Mesendoderm (in vitro differentiated cells): ENCODE data around the gene TOP1.

Experiments used
- DNase-seq: peaks from one replicate; pipeline ENCODE4 v3.0.0; 2013
- H2AK5ac ChIP-seq: 2 replicates; pipeline ENCODE4 v1.6.1; 2013; ENCODE audit warnings: low read length, inconsistent platforms
- H2BK120ac ChIP-seq: 2 replicates; pipeline ENCODE4 v1.6.1; 2013; ENCODE audit warnings: low read depth, mild to moderate bottlenecking, low read length, moderate library complexity, mixed read lengths
- H2BK15ac ChIP-seq: replicated peaks from 2 replicates; pipeline ENCODE4 v1.6.1; 2013; ENCODE audit warnings: low read depth, mild to moderate bottlenecking, moderate library complexity
- H2BK5ac ChIP-seq: 2 replicates; pipeline ENCODE4 v1.6.1; 2013; ENCODE audit warnings: low read length, inconsistent platforms
- H3K18ac ChIP-seq: 2 replicates; pipeline ENCODE4 v1.6.1; 2013; ENCODE audit warnings: mild to moderate bottlenecking, low read length, mixed read lengths
- H3K23ac ChIP-seq: one replicate; pipeline ENCODE4 v1.6.1; 2013; ENCODE audit warnings: low read length
- H3K27ac ChIP-seq: 2 replicates; pipeline ENCODE4 v1.5.1; 2013; ENCODE audit warnings: low read depth, mild to moderate bottlenecking, inconsistent platforms, low read length, moderate library complexity
- H3K27me3 ChIP-seq: 2 replicates; pipeline ENCODE4 v1.6.1; 2013; ENCODE audit warnings: low read length, control low read depth, mild to moderate bottlenecking, inconsistent platforms; ENCODE audit not compliant: insufficient read depth, poor library complexity
- H3K36me3 ChIP-seq: 2 replicates; pipeline ENCODE4 v1.6.1; 2013; ENCODE audit warnings: low read length, inconsistent platforms; ENCODE audit not compliant: control insufficient read depth, insufficient read depth
- H3K4ac ChIP-seq: one replicate; pipeline ENCODE4 v1.6.1; 2013; ENCODE audit warnings: low read depth, mild to moderate bottlenecking, low read length, moderate library complexity
- H3K4me1 ChIP-seq: 2 replicates; pipeline ENCODE4 v1.6.1; 2013; ENCODE audit warnings: low read depth, low read length, inconsistent platforms; ENCODE audit not compliant: control insufficient read depth
- H3K4me2 ChIP-seq: 2 replicates; pipeline ENCODE4 v1.6.1; 2013; ENCODE audit warnings: low read length
- H3K4me3 ChIP-seq: 2 replicates; pipeline ENCODE4 v1.5.1; 2013; ENCODE audit warnings: mild to moderate bottlenecking, low read length
- H3K56ac ChIP-seq: one replicate; pipeline ENCODE4 v1.6.1; 2013; ENCODE audit warnings: low read length
- H3K79me1 ChIP-seq: 2 replicates; pipeline ENCODE4 v1.6.1; 2013; ENCODE audit warnings: low read length, inconsistent platforms
- H3K79me2 ChIP-seq: 2 replicates; pipeline ENCODE4 v1.6.1; 2013; ENCODE audit warnings: mild to moderate bottlenecking, low read length; ENCODE audit not compliant: control insufficient read depth, insufficient read depth
- H3K9ac ChIP-seq: 2 replicates; pipeline ENCODE4 v1.6.1; 2013; ENCODE audit warnings: low read length, inconsistent platforms
- H4K5ac ChIP-seq: one replicate; pipeline ENCODE4 v1.6.1; 2013; ENCODE audit warnings: low read length
- H4K8ac ChIP-seq: one replicate; pipeline ENCODE4 v1.6.1; 2013; ENCODE audit warnings: low read depth, mild to moderate bottlenecking, control low read depth, low read length, moderate library complexity
- WGBS: extraction: QIAGEN DNeasy Blood & Tissue Kit; methylation state at CpG from one replicate; pipeline ENCODE4 v1.1.7; 2013; ENCODE audit warnings: low lambda C conversion rate, missing lambda C conversion rate; ENCODE audit not compliant: insufficient coverage; ENCODE audit errors: extremely low coverage; 5-methylcytosine and 5-hydroxymethylcytosine counted together

Gene TOP1

GRCh38 chr20:41078329-41078728, 49.7 kb downstream of the TOP1 start:
- Histone ChIP-seq H3K9ac (no peak overlapping the region), H3K4me1 (no peaks in the 10 kb centered on the region), H2BK15ac (no peak overlapping the region), H3K4me2 (no peak overlapping the region), H3K79me2 (peaks cover 8% of the 10 kb centered on the region), H3K23ac (no peak overlapping the region), H3K18ac (no peak overlapping the region), H2BK120ac (no peak overlapping the region), H3K4me3 (no peak overlapping the region), H3K36me3 (peaks cover 4% of the 10 kb centered on the region), H3K27me3 (no peaks in the 10 kb centered on the region), H3K4ac (no peak overlapping the region), H4K8ac (no peak overlapping the region), H2AK5ac (no peak overlapping the region), H3K56ac (no peak overlapping the region), H3K27ac (no peak overlapping the region), H2BK5ac (no peak overlapping the region), H3K79me1 (peaks cover 6% of the 10 kb centered on the region), H4K5ac (no peak overlapping the region)
- DNase-seq: peak; percentile 81

- Histone ChIP-seq H3K9ac (no peak overlapping the region), H2BK120ac (no peak overlapping the region), H4K8ac (no peak overlapping the region), H3K4ac (no peak overlapping the region), H3K23ac (no peak overlapping the region), H3K27ac (no peak overlapping the region), H3K4me3 (no peak overlapping the region), H2BK5ac (no peak overlapping the region), H3K18ac (no peak overlapping the region), H3K36me3 (peaks cover 4% of the 10 kb centered on the region), H4K5ac (no peak overlapping the region), H2AK5ac (no peak overlapping the region), H3K4me2 (no peak overlapping the region), H3K79me2 (peaks cover 4% of the 10 kb centered on the region), H3K79me1 (peaks cover 6% of the 10 kb centered on the region), H3K4me1 (no peaks in the 10 kb centered on the region), H3K56ac (no peak overlapping the region), H3K27me3 (no peaks in the 10 kb centered on the region), H2BK15ac (no peak overlapping the region)
- no peak for DNase-seq
- no CpG with 5 or more reads among the region's 2 CpGs for WGBS
These were observed 50.4 kb downstream of the TOP1 start for GRCh38 chr20:41079066-41079465.

- DNase-seq: no peak
- WGBS: no CpG with 5 or more reads among the region's 2 CpGs
- H3K79me2 ChIP-seq: no peaks in the 10 kb centered on the region
These were observed 52.2 kb downstream of the TOP1 start for GRCh38 chr20:41080866-41081265.

GRCh38 chr20:41081276-41081814, 52.7 kb downstream of the TOP1 start:
- Histone ChIP-seq H3K9ac (no peak overlapping the region), H4K8ac (no peak overlapping the region), H3K4me2 (no peak overlapping the region), H3K36me3 (peaks cover 4% of the 10 kb centered on the region), H3K4me3 (no peak overlapping the region), H3K79me1 (peaks cover 4% of the 10 kb centered on the region), H3K27me3 (no peaks in the 10 kb centered on the region), H2BK120ac (no peak overlapping the region), H2AK5ac (no peak overlapping the region), H3K27ac (no peak overlapping the region), H3K4ac (no peak overlapping the region), H2BK5ac (no peak overlapping the region), H2BK15ac (no peak overlapping the region), H3K18ac (no peak overlapping the region), H3K23ac (no peak overlapping the region), H3K79me2 (no peaks in the 10 kb centered on the region), H3K4me1 (no peaks in the 10 kb centered on the region), H3K56ac (no peak overlapping the region), H4K5ac (no peak overlapping the region)
- DNase-seq: no peak

More at GRCh38 chr20:41080866-41081265, 52.2 kb downstream of the TOP1 start:
- no peak overlapping the region for H3K56ac ChIP-seq
- H3K4me1 ChIP-seq: no peaks in the 10 kb centered on the region
- no peak overlapping the region for H4K8ac ChIP-seq
- H3K36me3 ChIP-seq: peaks cover 4% of the 10 kb centered on the region
- no peak overlapping the region for H4K5ac ChIP-seq
- H3K9ac ChIP-seq: no peak overlapping the region
- H3K23ac ChIP-seq: no peak overlapping the region
- H3K27me3 ChIP-seq: no peaks in the 10 kb centered on the region
- H2BK5ac ChIP-seq: no peak overlapping the region
- no peak overlapping the region for H3K18ac ChIP-seq
- H2BK15ac ChIP-seq: no peak overlapping the region
- H3K4me3 ChIP-seq: no peak overlapping the region
- H2AK5ac ChIP-seq: no peak overlapping the region
- H2BK120ac ChIP-seq: no peak overlapping the region
- no peak overlapping the region for H3K4me2 ChIP-seq
- no peak overlapping the region for H3K4ac ChIP-seq
- peaks cover 4% of the 10 kb centered on the region for H3K79me1 ChIP-seq
- no peak overlapping the region for H3K27ac ChIP-seq

GRCh38 chr20:41082306-41082705, 53.7 kb downstream of the TOP1 start:
- no peak for DNase-seq
- no peak overlapping the region for H3K23ac ChIP-seq
- H4K5ac ChIP-seq: no peak overlapping the region
- peaks cover 4% of the 10 kb centered on the region for H3K36me3 ChIP-seq
- H3K18ac ChIP-seq: no peak overlapping the region
- no peak overlapping the region for H3K56ac ChIP-seq
- no CpG with 5 or more reads among the region's 2 CpGs for WGBS
- no peak overlapping the region for H2BK15ac ChIP-seq
- H3K27me3 ChIP-seq: no peaks in the 10 kb centered on the region
- no peak overlapping the region for H3K4ac ChIP-seq
- H3K27ac ChIP-seq: no peak overlapping the region
- no peaks in the 10 kb centered on the region for H3K79me2 ChIP-seq
- H3K4me2 ChIP-seq: no peak overlapping the region
- H3K79me1 ChIP-seq: peaks cover 4% of the 10 kb centered on the region
- no peak overlapping the region for H2BK5ac ChIP-seq
- no peaks in the 10 kb centered on the region for H3K4me1 ChIP-seq
- no peak overlapping the region for H3K4me3 ChIP-seq
- H3K9ac ChIP-seq: no peak overlapping the region
- no peak overlapping the region for H2AK5ac ChIP-seq
- H4K8ac ChIP-seq: no peak overlapping the region
- no peak overlapping the region for H2BK120ac ChIP-seq

- H3K9ac ChIP-seq: no peak overlapping the region
- no CpG with 5 or more reads among the region's 3 CpGs for WGBS
These were observed 57.0 kb downstream of the TOP1 start for GRCh38 chr20:41085606-41086005.

More at GRCh38 chr20:41085606-41086005, 57.0 kb downstream of the TOP1 start:
- Histone ChIP-seq H3K56ac (no peak overlapping the region), H2BK5ac (no peak overlapping the region), H3K79me1 (peaks cover 1% of the 10 kb centered on the region), H3K27me3 (no peaks in the 10 kb centered on the region), H4K5ac (no peak overlapping the region), H3K23ac (no peak overlapping the region), H3K79me2 (no peaks in the 10 kb centered on the region), H2BK15ac (no peak overlapping the region), H3K27ac (no peak overlapping the region), H3K18ac (no peak overlapping the region), H3K4me3 (no peak overlapping the region), H3K4ac (no peak overlapping the region), H2BK120ac (no peak overlapping the region), H3K36me3 (peaks cover 2% of the 10 kb centered on the region), H3K4me1 (no peaks in the 10 kb centered on the region), H2AK5ac (no peak overlapping the region), H3K4me2 (no peak overlapping the region), H4K8ac (no peak overlapping the region)
- DNase-seq: no peak
